ENCODE data around the gene KDM4C.

The KDM4C gene

GRCh38 chr9:6893350-6894131, 135.8 kb downstream of the KDM4C start:
- no peaks in the 10 kb centered on the region for H3K79me2 ChIP-seq (ENCODE audit: insufficient read depth, low read length)
- H3K9me2 ChIP-seq (ENCODE audit: low read depth, low read length): no peaks in the 10 kb centered on the region
- no peak overlapping the region for H3K4me2 ChIP-seq (ENCODE audit: low read length)
- no peak overlapping the region for H3K9ac ChIP-seq (ENCODE audit: low read length)
- no peak overlapping the region for H3K4me3 ChIP-seq (ENCODE audit: low read depth, low read length, poor library complexity, severe bottlenecking)
- no peaks in the 10 kb centered on the region for H4K20me1 ChIP-seq (ENCODE audit: insufficient read depth, low read length)
- peaks cover 29% of the 10 kb centered on the region for H3K36me3 ChIP-seq (ENCODE audit: insufficient read depth, low read length)
- no peak overlapping the region for H3K27ac ChIP-seq (ENCODE audit: low read depth, low read length, poor library complexity, severe bottlenecking)
- no peaks in the 10 kb centered on the region for H3K9me3 ChIP-seq (ENCODE audit: low read length)
- H3F3A ChIP-seq (ENCODE audit: insufficient read depth, low read length): no peaks in the 10 kb centered on the region
- H2AFZ ChIP-seq (ENCODE audit: low read length): no peak overlapping the region
- H3K4me1 ChIP-seq (ENCODE audit: insufficient read depth, low read length, severe bottlenecking): peaks cover 12% of the 10 kb centered on the region
- no peaks in the 10 kb centered on the region for H3K27me3 ChIP-seq (ENCODE audit: insufficient read depth, low read length)
- TF ChIP-seq, protein P1, sequence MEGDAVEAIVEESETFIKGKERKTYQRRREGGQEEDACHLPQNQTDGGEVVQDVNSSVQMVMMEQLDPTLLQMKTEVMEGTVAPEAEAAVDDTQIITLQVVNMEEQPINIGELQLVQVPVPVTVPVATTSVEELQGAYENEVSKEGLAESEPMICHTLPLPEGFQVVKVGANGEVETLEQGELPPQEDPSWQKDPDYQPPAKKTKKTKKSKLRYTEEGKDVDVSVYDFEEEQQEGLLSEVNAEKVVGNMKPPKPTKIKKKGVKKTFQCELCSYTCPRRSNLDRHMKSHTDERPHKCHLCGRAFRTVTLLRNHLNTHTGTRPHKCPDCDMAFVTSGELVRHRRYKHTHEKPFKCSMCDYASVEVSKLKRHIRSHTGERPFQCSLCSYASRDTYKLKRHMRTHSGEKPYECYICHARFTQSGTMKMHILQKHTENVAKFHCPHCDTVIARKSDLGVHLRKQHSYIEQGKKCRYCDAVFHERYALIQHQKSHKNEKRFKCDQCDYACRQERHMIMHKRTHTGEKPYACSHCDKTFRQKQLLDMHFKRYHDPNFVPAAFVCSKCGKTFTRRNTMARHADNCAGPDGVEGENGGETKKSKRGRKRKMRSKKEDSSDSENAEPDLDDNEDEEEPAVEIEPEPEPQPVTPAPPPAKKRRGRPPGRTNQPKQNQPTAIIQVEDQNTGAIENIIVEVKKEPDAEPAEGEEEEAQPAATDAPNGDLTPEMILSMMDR (IDR thresholded peaks at IDR 0.05; ENCODE audit: low read length): no peak
- TF ChIP-seq EZH2 (IDR thresholded peaks at IDR 0.05; ENCODE audit: borderline replicate concordance, low read length): no peak

GRCh38 chr9:6894135-6894534, 136.4 kb downstream of the KDM4C start:
- Histone ChIP-seq H3K27me3 (ENCODE audit: insufficient read depth, low read length) (no peaks in the 10 kb centered on the region), H3K4me3 (ENCODE audit: low read depth, low read length, poor library complexity, severe bottlenecking) (no peak overlapping the region), H3K27ac (ENCODE audit: low read depth, low read length, poor library complexity, severe bottlenecking) (no peak overlapping the region), H3K4me2 (ENCODE audit: low read length) (no peak overlapping the region), H3K9ac (ENCODE audit: low read length) (no peak overlapping the region), H3K4me1 (ENCODE audit: insufficient read depth, low read length, severe bottlenecking) (peaks cover 12% of the 10 kb centered on the region), H3K9me2 (ENCODE audit: low read depth, low read length) (no peaks in the 10 kb centered on the region), H3F3A (ENCODE audit: insufficient read depth, low read length) (no peaks in the 10 kb centered on the region), H4K20me1 (ENCODE audit: insufficient read depth, low read length) (no peaks in the 10 kb centered on the region), H3K9me3 (ENCODE audit: low read length) (no peaks in the 10 kb centered on the region), H2AFZ (ENCODE audit: low read length) (no peak overlapping the region), H3K36me3 (ENCODE audit: insufficient read depth, low read length) (peaks cover 29% of the 10 kb centered on the region), H3K79me2 (ENCODE audit: insufficient read depth, low read length) (no peaks in the 10 kb centered on the region)
- no peak for TF ChIP-seq EZH2 (IDR thresholded peaks at IDR 0.05; ENCODE audit: borderline replicate concordance, low read length)
- TF ChIP-seq, protein P1 (IDR thresholded peaks at IDR 0.05; ENCODE audit: low read length): no peak

DNA sequence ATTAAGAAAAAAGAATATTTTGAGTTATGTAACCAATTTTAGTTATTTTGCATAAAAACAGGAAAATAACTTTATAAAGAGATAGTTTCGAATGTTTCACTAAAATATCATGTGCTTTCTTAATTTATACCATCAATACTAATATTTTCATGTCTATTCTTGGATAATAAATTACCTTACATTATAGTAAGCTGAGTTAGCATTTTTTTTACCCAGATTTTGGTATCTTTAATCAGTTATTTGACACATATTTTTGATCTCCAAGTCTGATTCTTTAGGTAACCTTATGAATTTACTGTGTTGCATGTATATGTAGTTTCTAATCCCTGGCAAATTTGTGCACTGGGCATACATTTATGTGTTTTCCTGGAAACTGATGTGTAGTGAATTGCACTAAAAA, 138.0 kb downstream of the KDM4C start:
- Histone ChIP-seq H3K36me3 (ENCODE audit: insufficient read depth, low read length) (peaks cover 21% of the 10 kb centered on the region), H3K4me1 (ENCODE audit: insufficient read depth, low read length, severe bottlenecking) (no peaks in the 10 kb centered on the region), H4K20me1 (ENCODE audit: insufficient read depth, low read length) (no peaks in the 10 kb centered on the region)

More for the DNA sequence above, 138.0 kb downstream of the KDM4C start:
- Histone ChIP-seq H3F3A (ENCODE audit: insufficient read depth, low read length) (no peaks in the 10 kb centered on the region), H3K27ac (ENCODE audit: low read depth, low read length, poor library complexity, severe bottlenecking) (no peak overlapping the region), H3K4me3 (ENCODE audit: low read depth, low read length, poor library complexity, severe bottlenecking) (no peak overlapping the region), H3K9me3 (ENCODE audit: low read length) (no peaks in the 10 kb centered on the region), H3K9me2 (ENCODE audit: low read depth, low read length) (no peaks in the 10 kb centered on the region), H2AFZ (ENCODE audit: low read length) (no peak overlapping the region), H3K9ac (ENCODE audit: low read length) (no peak overlapping the region), H3K27me3 (ENCODE audit: insufficient read depth, low read length) (no peaks in the 10 kb centered on the region), H3K79me2 (ENCODE audit: insufficient read depth, low read length) (no peaks in the 10 kb centered on the region), H3K4me2 (ENCODE audit: low read length) (no peak overlapping the region)
- TF ChIP-seq EZH2 (IDR thresholded peaks at IDR 0.05; ENCODE audit: borderline replicate concordance, low read length): no peak
- TF ChIP-seq, protein P1 (IDR thresholded peaks at IDR 0.05; ENCODE audit: low read length): no peak
